CD4-positive, alpha-beta T cell treated with Interleukin-1 beta for 1 hour (primary cell): ENCODE results near the gene MAP3K13.
A peak's percentile ranks its signal among the peaks of the same experiment; 100 is the strongest.
"Not testable (repeated sequence)": the region's sequence is repeated elsewhere in the genome, so short reads cannot be mapped to it uniquely, and the experiment has no call there.

ENCODE experiments used
- DNase-seq, 2 donors: peaks; one replicate each; pipeline ENCODE4 v3.0.0-alpha.2; 2020 to 2022

The MAP3K13 gene

DNA sequence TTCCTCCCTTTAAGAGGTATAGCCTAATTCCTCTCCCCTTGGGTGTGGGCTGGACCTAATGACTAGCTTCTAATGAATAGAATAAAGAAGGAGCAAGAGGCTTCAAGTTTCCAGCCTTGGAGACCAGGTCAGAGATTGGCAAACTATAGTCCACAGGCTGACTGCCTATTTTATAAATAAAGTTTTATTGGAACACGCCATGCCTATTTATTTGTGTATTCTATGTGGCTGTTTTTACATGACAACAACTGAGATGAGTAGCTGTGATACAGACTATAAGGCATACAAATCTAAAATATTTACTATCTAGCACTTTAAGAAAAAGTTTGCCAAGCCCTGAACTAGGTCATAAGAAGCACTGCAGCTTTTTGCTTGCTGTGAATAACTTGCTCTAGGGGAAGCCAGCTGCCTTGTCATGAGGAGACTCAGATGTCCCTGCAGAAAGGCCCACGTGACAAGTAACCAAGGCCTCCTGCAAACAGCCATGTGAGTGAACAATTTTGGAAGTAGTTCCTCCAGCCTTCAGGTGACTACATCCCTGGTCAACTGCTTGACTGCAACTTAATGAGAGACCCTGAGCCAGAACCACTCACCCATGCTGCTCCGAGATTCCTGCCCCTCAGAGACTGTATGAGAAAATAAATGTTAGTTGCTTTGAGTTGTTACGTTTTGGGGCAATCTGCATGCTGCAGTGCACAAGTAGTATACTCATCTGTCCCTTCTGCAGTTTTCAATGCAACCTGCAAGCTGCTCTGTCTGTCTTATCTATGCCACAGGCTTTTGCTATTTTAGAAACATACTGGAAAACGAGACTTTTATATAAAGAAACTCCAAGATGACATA lies 21.1 kb upstream of the MAP3K13 start:
- no peak for DNase-seq

DNA sequence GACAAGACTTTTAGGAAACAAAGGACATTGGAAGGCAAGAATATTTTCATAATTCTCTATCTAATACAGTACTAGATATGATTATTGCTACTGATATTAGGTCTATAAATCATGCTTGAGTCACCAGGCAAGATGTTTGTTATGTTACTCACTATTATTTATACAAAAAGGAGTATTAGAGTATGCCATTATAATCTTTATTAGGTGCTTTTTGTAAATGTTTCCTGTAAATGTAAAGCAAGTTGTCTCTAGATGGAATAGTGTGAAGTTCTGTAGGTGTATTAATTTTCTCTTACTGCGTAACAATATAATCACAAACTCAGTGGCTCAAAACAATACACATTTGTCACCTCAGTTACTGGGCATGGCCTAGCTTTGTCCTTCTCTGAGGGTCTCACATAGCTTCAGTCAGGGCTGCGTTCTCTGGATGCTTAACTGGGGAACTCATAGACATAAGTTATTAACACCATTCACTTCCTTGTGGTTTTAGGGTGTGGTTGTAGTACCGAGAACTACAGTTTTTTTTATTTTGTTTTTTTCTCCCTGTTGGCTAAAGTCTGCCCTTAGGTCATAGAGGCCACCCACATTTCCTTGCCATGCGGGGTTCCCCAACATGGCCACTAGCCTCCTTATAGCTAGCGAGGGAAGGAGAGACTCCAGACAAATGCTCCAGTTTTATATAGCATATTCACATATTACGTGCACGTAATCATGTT lies 20.3 kb upstream of the MAP3K13 start:
- peak; percentile 3 to 9 for DNase-seq

DNA sequence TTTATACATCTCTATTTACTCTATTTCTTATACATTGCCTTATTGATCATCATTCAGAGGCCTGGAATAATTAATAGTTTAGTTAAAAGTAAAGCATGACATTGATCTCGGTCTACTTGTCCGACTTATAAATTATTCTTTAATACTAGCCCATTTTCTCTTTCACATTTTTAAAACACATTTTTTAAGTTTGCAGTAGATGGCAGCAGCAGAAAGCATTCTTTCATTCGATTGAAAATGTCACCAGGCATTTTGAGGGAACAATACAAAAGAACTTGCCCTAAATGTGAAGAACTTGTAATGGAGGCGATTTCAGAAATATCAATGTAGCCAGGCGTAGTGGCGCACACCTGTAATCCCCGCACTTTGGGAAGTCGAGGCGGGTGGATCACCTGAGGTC lies 15.5 kb upstream of the MAP3K13 start:
- no peak for DNase-seq

DNA sequence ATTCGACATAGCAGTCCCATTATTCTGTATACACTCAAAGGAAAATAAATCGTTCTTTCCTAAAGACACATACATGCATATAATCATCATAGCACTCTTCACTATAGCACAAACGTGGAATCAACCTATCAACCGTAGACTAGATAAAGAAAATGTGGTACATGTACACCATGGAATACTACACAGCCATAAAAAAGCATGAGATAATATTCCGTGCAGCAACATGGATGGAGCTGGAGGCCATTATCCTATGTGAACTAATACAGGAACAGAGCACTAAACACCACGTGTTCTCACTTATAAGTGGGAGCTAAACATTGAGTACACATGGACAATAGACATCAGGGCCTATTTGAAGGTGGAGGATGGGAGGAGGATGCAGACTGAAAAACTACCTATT lies 12.1 kb upstream of the MAP3K13 start:
- DNase-seq: no peak

- no peak for DNase-seq
These were observed 11.5 kb upstream of the MAP3K13 start for GRCh38 chr3:185351396-185351795.

DNA sequence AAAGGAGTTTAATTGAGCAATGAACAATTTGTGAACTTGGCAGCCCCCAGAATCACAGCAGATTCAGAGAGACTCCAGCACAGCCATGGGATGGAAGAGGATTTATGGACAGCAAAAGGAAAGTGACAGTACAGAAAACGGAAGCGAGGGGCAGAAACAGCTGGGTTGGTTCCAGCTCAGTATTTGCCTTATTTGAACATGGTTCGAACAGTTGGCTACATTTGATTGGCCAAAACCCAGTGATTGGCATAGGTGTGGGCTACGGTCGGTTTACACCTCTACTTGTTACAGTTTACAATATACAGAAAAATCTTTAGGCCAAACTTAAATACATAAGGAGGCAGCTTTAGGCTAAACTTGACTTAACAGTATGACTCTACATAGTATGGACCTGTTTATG lies 9.7 kb upstream of the MAP3K13 start:
- no peak for DNase-seq

DNA sequence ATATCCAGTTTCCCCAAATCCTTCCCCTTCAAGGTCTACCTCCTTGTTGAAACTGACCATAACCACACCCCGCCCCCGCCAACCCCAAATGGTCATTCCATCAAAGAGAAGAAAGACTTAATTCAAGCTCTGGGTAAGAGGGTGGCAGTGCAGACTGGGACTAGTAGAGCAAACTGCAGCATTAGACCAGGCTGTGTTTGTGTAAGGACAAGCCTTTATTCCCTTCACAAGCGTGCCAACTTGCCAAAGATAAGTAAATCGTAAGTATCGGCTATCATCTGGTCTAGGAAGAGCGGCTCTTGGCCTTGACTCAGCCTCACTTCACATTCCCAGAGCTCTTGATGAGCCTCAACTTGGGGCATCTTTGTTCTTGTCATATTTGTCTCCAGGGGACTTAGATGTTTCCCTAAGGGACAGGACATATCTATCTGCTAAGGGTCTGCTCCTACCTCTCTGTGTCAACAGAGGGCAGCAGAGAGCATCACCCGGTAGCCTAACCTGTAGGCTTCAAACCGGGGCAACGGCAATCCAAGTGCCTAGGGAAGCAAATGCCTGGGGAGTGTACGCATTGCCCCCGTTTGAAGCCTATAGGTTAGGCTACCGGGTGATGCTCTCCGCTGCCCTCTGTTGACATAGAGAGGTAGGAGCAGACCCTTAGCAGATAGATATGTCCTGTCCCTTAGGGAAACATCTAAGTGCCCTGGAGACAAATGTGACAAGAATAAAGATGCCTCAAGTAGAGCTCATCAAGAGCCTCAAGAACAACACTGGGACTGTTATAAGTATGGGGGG lies 8.9 kb upstream of the MAP3K13 start:
- DNase-seq: peak; percentile 57 to 66

DNA sequence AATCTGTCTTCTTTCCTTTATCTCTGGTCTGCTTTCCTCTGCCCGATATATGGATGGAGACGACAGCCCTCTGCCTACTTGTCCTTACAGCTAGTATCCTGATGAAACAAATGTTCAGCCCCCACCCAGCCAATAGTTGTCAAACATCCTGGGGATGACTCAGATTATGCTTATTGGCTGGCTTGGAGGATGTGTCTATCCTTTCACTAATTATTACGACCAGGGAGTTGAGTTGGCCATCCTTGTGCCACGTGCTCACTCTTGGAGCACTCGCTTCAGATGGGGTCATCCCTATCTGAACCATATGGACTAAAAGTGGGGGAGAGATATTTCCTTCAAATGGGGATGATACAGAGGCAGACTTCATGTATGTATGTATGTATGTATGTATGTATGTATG lies 6.4 kb upstream of the MAP3K13 start:
- DNase-seq: no peak

- no peak for DNase-seq
These were observed 1.0 kb upstream of the MAP3K13 start for GRCh38 chr3:185361920-185362319.

GRCh38 chr3:185363662-185364203 lies 797 bp downstream of the MAP3K13 start:
- DNase-seq: no peak

GRCh38 chr3:185365291-185366073 lies 2.5 kb downstream of the MAP3K13 start:
- DNase-seq: no peak

DNA sequence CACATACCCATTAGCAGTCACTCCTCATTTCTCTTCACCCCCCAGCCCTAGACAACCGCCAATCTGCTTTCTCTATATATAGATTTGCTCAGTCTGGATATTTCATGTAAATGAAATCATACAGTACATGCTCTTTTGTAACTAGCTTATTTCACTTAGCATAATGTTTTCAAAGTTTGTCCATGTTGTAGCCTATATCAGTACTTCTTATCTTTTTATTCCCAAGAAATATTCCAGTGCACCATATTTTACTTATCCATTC lies 3.1 kb downstream of the MAP3K13 start:
- no peak for DNase-seq

- DNase-seq: no peak
These were observed 4.0 kb downstream of the MAP3K13 start for GRCh38 chr3:185366913-185367312.

DNA sequence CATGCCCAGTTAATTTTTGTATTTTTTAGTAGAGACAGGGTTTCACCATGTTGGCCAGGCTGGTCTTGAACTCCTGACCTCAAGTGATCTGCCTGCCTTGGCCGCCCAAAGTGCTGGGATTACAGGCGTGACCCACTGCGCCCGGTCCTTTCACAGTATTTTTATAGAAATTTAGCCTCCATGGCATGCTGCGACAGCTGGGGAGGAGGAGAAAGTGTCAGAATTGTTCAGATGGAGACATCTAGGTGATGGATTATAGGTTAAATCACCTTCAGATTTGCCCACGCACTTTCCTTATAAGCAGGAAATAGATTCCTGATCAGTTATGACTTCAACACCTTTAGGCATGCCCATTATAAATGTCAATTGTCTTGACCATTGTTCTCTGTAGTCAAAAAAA lies 7.4 kb downstream of the MAP3K13 start:
- not testable (repeated sequence) for DNase-seq

DNA sequence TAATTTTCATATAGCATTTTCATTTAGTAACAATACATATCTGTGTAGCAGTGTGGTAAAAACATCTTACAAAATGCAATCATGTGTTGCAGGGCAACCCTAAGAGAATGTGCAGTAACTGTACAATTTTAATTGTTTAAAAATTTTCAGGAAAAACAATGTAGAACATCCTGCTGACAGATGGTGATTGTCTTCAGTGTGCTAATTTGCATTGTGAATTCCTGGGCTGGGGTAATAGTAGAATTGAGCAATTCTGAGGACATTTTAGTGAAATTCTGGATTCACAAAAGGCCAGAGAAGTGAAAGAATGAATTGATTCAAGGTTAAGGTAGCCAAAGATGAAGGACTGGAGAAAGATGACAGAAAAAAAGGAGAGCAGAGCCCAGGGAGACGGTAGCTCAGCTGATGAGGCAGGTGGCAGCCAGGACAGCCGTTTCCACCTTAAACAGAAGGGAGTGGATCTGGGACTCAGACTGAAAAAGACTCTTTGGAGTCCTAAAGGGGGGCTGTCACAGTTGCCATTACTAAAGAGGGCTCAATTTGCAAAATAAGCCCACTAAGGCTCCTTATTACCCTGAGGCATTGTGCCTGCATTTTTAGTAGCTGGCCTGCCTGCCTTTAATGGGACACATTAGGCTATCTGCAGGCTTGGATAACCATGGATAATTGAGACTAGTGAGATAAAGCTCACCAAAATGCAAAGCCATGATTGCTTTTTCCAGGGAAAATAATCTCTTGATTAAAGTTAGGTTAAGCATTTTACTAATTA lies 8.6 kb downstream of the MAP3K13 start:
- no peak for DNase-seq

- no peak for DNase-seq
These were observed 18.6 kb downstream of the MAP3K13 start for GRCh38 chr3:185381320-185382058.

- DNase-seq: no peak
These were observed 19.2 kb downstream of the MAP3K13 start for GRCh38 chr3:185382154-185382553.

- DNase-seq: not testable (repeated sequence)
These were observed 23.6 kb downstream of the MAP3K13 start for GRCh38 chr3:185386515-185386914.

- no peak for DNase-seq
These were observed 24.7 kb downstream of the MAP3K13 start for GRCh38 chr3:185387646-185388045.

DNA sequence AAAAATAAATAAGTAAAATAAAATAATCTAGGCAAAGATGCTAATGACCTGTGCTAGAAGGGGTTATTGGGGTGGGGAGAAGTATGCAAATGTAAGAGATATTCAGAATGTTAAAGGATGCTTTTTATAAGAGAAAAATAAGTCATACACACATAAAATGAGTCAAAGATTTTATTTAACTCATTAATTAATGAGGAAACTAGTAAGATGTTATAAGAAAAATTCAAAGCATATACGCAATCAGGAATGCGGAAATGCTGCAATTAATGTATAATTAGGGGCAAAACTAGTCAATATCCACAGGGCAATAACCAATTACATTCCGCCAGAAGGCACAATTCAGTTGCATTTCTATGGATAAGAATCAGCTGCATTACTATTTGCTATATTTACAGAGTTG lies 30.1 kb downstream of the MAP3K13 start:
- no peak for DNase-seq

DNA sequence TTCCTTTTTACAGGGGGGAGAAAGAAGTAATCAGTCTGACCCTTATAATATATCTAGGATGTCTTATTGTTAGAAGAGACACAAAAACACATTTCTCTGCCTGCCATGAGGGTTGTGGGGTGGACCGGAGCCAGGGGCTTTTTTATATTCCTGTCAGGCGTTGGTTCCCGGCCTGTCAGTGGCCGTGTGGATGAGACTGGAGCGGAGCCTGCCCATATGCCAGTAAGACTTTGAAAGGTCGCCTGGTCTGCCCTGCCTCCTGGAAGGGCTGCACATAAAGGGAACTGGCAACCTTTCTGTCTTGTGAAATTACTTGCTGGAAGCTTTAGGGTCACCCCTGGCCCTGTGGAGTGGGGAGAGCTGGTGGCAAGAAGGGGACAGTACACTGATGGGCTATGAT lies 34.7 kb downstream of the MAP3K13 start:
- no peak for DNase-seq
